ENCODE data around the gene IFT80.

The IFT80 gene

DNA sequence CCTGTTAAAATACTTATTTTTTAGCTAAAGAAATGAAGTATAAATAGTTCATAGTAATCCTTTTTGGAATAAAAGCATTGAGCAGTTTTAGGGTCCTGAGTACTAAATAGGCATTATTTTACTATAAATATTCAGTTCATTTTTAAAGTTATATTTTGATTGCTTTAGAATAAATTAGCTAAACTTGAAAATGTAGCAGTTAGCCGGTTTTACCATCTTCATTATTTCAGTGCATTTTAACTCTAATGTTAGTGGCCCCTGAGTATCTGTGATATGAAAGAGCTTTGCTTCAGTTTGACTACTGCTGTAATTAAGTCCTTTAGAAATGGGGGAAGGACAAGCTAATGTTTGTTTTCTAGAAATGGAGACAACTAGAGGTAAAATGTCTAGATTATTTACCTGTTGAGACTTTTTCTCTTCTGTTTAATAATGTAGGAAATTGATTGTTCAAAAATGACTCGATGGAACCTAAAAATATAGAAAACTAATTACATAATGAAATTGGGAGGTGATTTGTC lies 4.1 kb upstream of the IFT80 start:
- Mint-ChIP-seq H3K27me3 (ENCODE audit: low read depth) (peaks cover 5% of the 10 kb centered on the region), H3K27ac (peak overlapping the region in 1 of 3 experiments; percentile 78), H3K9me3 (no peaks in the 10 kb centered on the region), H3K4me3 (peak overlapping the region; percentile 87 to 92 (median 92)), H3K4me1 (peaks cover 44% of the 10 kb centered on the region), H3K36me3 (ENCODE audit: low read depth) (peaks cover 5% of the 10 kb centered on the region)
- TF ChIP-seq, protein P1, sequence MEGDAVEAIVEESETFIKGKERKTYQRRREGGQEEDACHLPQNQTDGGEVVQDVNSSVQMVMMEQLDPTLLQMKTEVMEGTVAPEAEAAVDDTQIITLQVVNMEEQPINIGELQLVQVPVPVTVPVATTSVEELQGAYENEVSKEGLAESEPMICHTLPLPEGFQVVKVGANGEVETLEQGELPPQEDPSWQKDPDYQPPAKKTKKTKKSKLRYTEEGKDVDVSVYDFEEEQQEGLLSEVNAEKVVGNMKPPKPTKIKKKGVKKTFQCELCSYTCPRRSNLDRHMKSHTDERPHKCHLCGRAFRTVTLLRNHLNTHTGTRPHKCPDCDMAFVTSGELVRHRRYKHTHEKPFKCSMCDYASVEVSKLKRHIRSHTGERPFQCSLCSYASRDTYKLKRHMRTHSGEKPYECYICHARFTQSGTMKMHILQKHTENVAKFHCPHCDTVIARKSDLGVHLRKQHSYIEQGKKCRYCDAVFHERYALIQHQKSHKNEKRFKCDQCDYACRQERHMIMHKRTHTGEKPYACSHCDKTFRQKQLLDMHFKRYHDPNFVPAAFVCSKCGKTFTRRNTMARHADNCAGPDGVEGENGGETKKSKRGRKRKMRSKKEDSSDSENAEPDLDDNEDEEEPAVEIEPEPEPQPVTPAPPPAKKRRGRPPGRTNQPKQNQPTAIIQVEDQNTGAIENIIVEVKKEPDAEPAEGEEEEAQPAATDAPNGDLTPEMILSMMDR (IDR thresholded peaks at IDR 0.05; ENCODE audit: unreplicated experiment in 3 of 3): no peak

DNA sequence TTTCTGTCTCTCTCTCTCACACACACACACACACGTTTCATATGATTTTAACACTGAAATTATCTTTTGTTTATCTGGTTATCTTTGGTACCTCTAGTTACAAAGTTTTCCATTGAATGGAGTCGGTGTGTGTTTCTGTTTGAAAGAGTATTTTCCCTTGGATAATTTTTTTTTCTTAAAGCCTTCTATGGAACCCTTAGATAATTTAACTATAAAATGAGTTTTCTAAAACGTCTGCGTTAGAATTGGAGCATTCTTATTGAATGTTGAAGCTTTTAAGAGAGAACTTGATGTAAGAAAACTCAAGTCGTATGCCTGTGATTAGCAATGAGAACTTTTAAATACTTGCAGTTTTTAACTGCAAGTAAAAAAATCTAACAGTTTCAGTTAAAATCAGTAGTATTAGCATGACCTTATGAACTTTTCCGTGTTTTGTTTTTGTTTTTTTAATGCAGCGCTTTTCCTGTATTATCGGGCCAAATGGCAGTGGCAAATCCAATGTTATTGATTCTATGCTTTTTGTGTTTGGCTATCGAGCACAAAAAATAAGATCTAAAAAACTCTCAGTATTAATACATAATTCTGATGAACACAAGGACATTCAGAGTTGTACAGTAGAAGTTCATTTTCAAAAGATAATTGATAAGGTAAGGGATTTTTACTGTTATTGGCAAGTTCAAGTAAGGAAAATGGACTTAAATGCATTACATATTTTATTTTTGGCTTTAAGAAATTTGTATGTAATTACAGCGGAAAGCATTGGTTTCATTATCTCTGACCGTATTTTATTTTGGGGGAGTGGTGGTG lies 3.4 kb upstream of the IFT80 start:
- Mint-ChIP-seq H3K27me3 (ENCODE audit: low read depth) (peaks cover 5% of the 10 kb centered on the region), H3K27ac (peak overlapping the region; percentile 12 to 78 (median 67)), H3K9me3 (no peaks in the 10 kb centered on the region), H3K36me3 (ENCODE audit: low read depth) (peaks cover 5% of the 10 kb centered on the region), H3K4me1 (peaks cover 45% of the 10 kb centered on the region), H3K4me3 (peak overlapping the region; percentile 87 to 92 (median 92))
- TF ChIP-seq, protein P1 (IDR thresholded peaks at IDR 0.05; ENCODE audit: unreplicated experiment in 3 of 3): no peak

DNA sequence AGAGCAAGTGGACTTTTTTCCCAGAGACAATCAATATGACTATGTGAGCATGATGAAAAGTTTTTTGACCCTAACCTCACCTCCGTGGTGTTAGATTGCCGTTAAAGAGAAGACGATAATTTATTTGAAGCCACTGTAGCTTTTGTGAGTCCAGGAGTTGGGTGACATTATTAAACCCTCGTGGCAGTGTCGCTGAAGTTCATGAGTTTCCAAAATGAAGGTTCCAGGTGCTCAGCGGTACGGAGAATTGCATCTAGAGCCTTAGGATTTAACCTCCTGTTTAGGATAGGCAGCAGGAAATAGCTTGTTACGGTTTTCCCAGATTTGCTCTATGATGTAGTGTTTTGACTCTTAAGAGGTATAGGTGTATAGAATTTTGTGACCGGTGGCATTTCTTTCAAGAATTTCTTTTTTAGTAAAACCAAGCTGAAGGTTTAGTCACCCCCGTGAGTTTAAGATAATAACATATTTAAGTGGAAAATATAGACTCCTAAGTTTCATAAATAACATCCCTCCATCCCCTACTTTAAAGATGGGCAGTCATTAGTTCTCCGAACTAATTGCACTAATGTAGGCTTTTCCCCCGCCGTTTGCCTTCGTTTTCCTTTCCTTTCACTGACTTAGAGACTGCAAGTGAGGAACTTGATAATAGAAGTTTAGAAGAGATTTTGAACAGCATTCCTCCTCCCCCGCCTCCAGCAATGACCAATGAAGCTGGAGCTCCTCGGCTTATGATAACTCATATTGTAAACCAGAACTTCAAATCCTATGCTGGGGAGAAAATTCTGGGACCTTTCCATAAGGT lies 2.5 kb upstream of the IFT80 start:
- peak overlapping the region; percentile 87 to 92 (median 92) for H3K4me3 Mint-ChIP-seq
- TF ChIP-seq, protein P1 (IDR thresholded peaks at IDR 0.05; ENCODE audit: unreplicated experiment in 3 of 3): no peak
- H3K9me3 Mint-ChIP-seq: no peaks in the 10 kb centered on the region
- H3K27ac Mint-ChIP-seq: peak overlapping the region; percentile 67 to 78 (median 77)
- H3K4me1 Mint-ChIP-seq: peaks cover 45% of the 10 kb centered on the region
- H3K36me3 Mint-ChIP-seq (ENCODE audit: low read depth): peaks cover 5% of the 10 kb centered on the region
- H3K27me3 Mint-ChIP-seq (ENCODE audit: low read depth): peaks cover 5% of the 10 kb centered on the region

DNA sequence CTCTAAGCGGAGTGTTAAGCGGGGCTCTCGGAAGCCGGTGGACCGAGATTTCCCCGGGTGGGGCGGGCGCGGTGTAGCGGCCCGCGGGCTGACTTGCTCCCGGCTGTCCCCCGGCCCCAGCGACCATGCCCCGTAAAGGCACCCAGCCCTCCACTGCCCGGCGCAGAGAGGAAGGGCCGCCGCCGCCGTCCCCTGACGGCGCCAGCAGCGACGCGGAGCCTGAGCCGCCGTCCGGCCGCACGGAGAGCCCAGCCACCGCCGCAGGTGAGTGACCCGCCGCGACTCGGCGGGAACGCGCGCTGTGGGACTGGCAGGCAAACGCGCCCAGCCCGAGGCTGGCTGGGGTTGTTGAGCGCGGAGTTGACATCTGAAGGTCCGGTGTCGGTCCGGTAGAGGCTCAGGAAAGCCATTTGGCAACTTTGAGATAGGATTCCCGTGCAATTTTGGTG lies 1.7 kb upstream of the IFT80 start:
- H3K27ac Mint-ChIP-seq: peak overlapping the region; percentile 67 to 78 (median 77)
- no peaks in the 10 kb centered on the region for H3K36me3 Mint-ChIP-seq (ENCODE audit: low read depth)
- TF ChIP-seq, protein P1 (IDR thresholded peaks at IDR 0.05; ENCODE audit: unreplicated experiment in 3 of 3): no peak
- H3K4me1 Mint-ChIP-seq: peaks cover 45% of the 10 kb centered on the region
- no peaks in the 10 kb centered on the region for H3K9me3 Mint-ChIP-seq
- H3K4me3 Mint-ChIP-seq: peak overlapping the region; percentile 92 to 97 (median 96)
- H3K27me3 Mint-ChIP-seq (ENCODE audit: low read depth): peaks cover 5% of the 10 kb centered on the region

DNA sequence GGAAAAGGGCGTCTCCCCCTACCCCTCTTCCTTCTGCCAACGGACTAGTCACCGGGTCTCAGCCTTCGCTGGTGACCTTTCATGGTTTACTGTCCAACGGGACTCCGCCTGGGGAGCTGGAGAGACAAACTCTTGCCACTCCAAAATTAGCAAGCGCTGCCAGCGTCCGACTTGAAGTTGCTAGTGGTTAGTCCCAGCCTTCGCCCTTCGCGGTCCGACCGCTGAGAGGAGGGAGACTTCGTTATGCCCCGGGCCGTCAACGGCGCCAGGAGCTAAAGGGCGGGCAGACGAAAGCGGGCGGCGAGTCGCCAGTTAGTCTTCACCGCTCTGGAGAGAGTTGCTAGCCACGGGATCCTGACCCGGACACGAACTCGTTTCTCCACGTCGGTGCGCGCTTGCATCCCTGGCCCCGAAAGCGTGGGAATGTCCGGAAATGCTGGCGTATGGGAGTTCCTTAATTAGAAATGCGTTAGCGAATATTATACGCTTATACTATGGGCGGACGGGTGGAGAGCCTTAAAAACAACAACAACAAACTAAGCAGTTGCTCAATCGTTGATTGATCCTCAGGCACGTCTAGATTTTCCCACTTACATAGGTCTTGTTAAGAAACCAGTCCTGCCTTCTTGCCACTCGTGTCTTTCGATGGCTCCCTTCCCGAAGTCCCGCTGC lies 1.1 kb upstream of the IFT80 start:
- H3K9me3 Mint-ChIP-seq: no peaks in the 10 kb centered on the region
- H3K36me3 Mint-ChIP-seq (ENCODE audit: low read depth): no peaks in the 10 kb centered on the region

More for the DNA sequence above, 1.1 kb upstream of the IFT80 start:
- Mint-ChIP-seq H3K27me3 (ENCODE audit: low read depth) (peaks cover 5% of the 10 kb centered on the region), H3K4me1 (peaks cover 45% of the 10 kb centered on the region), H3K27ac (peak overlapping the region; percentile 99), H3K4me3 (peak overlapping the region; percentile 92 to 97 (median 96))
- TF ChIP-seq, protein P1 (IDR thresholded peaks at IDR 0.05; ENCODE audit: unreplicated experiment in 3 of 3): no peak
